ENCODE data around the gene NPTX2. TPM values are rescaled to one million over a fixed set of nuclear protein-coding genes. Genes with fewer than 3 reads are reported as not detected.

NPTX2 gene
- total and polyA plus RNA-seq, 2 experiments from 2014 or later = 3.0 to 5.5 TPM

DNA sequence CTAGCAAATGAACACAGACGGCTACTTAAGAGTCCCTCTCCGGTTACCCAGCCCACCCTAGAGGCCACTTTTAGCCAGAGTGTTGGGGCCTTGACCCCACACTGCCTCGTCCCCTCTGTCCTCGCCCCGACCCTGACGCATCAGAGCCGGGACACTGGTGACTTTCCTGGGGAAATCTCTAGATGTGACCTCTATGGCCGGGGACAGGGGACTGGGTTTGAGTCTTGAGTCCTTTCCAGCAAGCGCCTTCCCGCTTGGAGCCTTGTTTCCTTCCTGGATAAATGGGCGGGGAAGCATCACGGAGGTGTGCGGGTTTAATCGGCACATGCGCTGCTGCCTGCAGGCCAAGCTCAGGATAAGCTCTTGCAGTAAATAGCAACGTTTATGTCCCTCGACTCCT lies 40.7 kb downstream of the NPTX2 start:
- no peak for DNase-seq (ENCODE audit: low spot score)
- no peaks in the 10 kb centered on the region for H3K79me2 ChIP-seq
- H3K27ac ChIP-seq = no peak overlapping the region
- H3K27me3 ChIP-seq = no peaks in the 10 kb centered on the region
- H3K4me3 ChIP-seq = no peak overlapping the region
- H4K20me1 ChIP-seq (ENCODE audit: insufficient read depth, poor library complexity, severe bottlenecking) = no peaks in the 10 kb centered on the region
- H3K4me1 ChIP-seq (ENCODE audit: insufficient read depth) = no peaks in the 10 kb centered on the region
- H3K4me2 ChIP-seq = no peak overlapping the region
- no peaks in the 10 kb centered on the region for H3K36me3 ChIP-seq (replicated peaks; ENCODE audit: insufficient read depth, low read depth)
- H3K9me2 ChIP-seq (replicated peaks; ENCODE audit: insufficient read depth) = no peaks in the 10 kb centered on the region
- no peak for TF ChIP-seq EZH2phosphoT487 (IDR thresholded peaks at IDR 0.05; ENCODE audit: low read depth, severe bottlenecking, unreplicated experiment)
- TF ChIP-seq CTCF (IDR thresholded peaks at IDR 0.05; ENCODE audit: poor library complexity) = no peak
- TF ChIP-seq EZH2 (IDR thresholded peaks at IDR 0.05; ENCODE audit: borderline replicate concordance) = no peak
- no peaks in the 10 kb centered on the region for H3K9me3 ChIP-seq (ENCODE audit: low read depth)
- no peak overlapping the region for H2AFZ ChIP-seq
- 88% methylated on average over 17 of the region's 17 CpGs for WGBS (ENCODE audit: low lambda C conversion rate, missing lambda C conversion rate)

DNA sequence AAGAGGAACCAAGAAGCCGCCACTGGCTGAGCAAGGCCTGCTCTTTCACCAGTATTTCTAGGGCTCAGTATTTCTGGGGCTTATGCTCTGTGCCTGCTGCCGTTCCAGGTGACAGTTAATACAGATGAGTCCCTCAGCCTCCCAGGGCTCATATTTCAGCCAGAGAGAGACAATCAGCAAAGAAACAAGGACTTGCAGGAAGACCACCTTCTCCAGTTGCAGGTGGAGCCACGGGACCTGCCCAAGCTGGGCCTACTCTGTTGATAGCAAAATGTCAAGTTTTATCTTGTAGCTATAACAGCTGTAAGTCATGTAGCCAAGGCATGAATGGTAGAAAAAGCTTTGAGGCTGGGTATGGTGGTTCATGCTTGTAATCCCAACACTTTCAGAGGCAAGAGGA lies 42.7 kb downstream of the NPTX2 start:
- H3K36me3 ChIP-seq (replicated peaks; ENCODE audit: insufficient read depth, low read depth) = no peaks in the 10 kb centered on the region
- no peaks in the 10 kb centered on the region for H3K79me2 ChIP-seq
- H3K9me2 ChIP-seq (replicated peaks; ENCODE audit: insufficient read depth) = no peaks in the 10 kb centered on the region
- no peak for DNase-seq (ENCODE audit: low spot score)
- no peak overlapping the region for H2AFZ ChIP-seq
- TF ChIP-seq EZH2 (IDR thresholded peaks at IDR 0.05; ENCODE audit: borderline replicate concordance) (no peak), EZH2phosphoT487 (IDR thresholded peaks at IDR 0.05; ENCODE audit: low read depth, severe bottlenecking, unreplicated experiment) (no peak), CTCF (IDR thresholded peaks at IDR 0.05; ENCODE audit: poor library complexity) (no peak)
- WGBS (ENCODE audit: low lambda C conversion rate, missing lambda C conversion rate) = 77% methylated on average over 3 of the region's 3 CpGs
- no peaks in the 10 kb centered on the region for H3K27me3 ChIP-seq
- no peak overlapping the region for H3K4me3 ChIP-seq
- no peak overlapping the region for H3K27ac ChIP-seq
- no peaks in the 10 kb centered on the region for H3K4me1 ChIP-seq (ENCODE audit: insufficient read depth)
- no peaks in the 10 kb centered on the region for H4K20me1 ChIP-seq (ENCODE audit: insufficient read depth, poor library complexity, severe bottlenecking)
- H3K4me2 ChIP-seq = no peak overlapping the region
- H3K9me3 ChIP-seq (ENCODE audit: low read depth) = no peaks in the 10 kb centered on the region

- H3K4me3 ChIP-seq = no peak overlapping the region
- no peaks in the 10 kb centered on the region for H4K20me1 ChIP-seq (ENCODE audit: insufficient read depth, poor library complexity, severe bottlenecking)
- no peaks in the 10 kb centered on the region for H3K27me3 ChIP-seq
- no peak overlapping the region for H3K4me2 ChIP-seq
- 62% methylated on average over 3 of the region's 3 CpGs for WGBS (ENCODE audit: low lambda C conversion rate, missing lambda C conversion rate)
- H3K79me2 ChIP-seq = no peaks in the 10 kb centered on the region
- H3K27ac ChIP-seq = no peak overlapping the region
- no peaks in the 10 kb centered on the region for H3K9me2 ChIP-seq (replicated peaks; ENCODE audit: insufficient read depth)
- H2AFZ ChIP-seq = no peak overlapping the region
- no peak for DNase-seq (ENCODE audit: low spot score)
- no peaks in the 10 kb centered on the region for H3K4me1 ChIP-seq (ENCODE audit: insufficient read depth)
- H3K9me3 ChIP-seq (ENCODE audit: low read depth) = no peaks in the 10 kb centered on the region
- no peak for TF ChIP-seq CTCF (IDR thresholded peaks at IDR 0.05; ENCODE audit: poor library complexity)
- no peak for TF ChIP-seq EZH2phosphoT487 (IDR thresholded peaks at IDR 0.05; ENCODE audit: low read depth, severe bottlenecking, unreplicated experiment)
- TF ChIP-seq EZH2 (IDR thresholded peaks at IDR 0.05; ENCODE audit: borderline replicate concordance) = no peak
- no peaks in the 10 kb centered on the region for H3K36me3 ChIP-seq (replicated peaks; ENCODE audit: insufficient read depth, low read depth)
Observed at GRCh38 chr7:98661607-98662006, 44.5 kb downstream of the NPTX2 start.

DNA sequence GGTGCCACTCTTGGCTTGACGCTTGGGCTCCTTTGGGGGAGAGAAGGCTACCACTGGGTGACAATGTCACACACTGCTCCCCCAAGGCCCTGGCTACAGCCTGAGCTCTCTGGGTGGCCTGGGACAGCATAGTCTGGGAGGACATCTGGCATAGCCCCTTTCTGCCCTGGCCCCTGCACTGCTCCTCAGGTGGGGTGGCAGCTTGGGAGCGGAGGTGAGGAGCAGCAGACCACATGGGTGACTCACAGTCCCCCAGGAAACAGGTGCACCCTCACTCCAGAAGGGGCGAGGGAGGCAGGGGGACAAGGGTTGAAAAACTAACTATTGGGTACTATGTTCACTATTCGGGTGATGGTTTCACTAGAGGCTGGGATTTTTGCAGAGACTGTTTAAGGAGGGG lies 45.2 kb downstream of the NPTX2 start:
- H2AFZ ChIP-seq = no peak overlapping the region
- TF ChIP-seq EZH2phosphoT487 (IDR thresholded peaks at IDR 0.05; ENCODE audit: low read depth, severe bottlenecking, unreplicated experiment) (no peak), CTCF (IDR thresholded peaks at IDR 0.05; ENCODE audit: poor library complexity) (no peak), EZH2 (IDR thresholded peaks at IDR 0.05; ENCODE audit: borderline replicate concordance) (no peak)
- H3K4me3 ChIP-seq = no peak overlapping the region
- H3K36me3 ChIP-seq (replicated peaks; ENCODE audit: insufficient read depth, low read depth) = no peaks in the 10 kb centered on the region
- no peaks in the 10 kb centered on the region for H3K79me2 ChIP-seq
- H4K20me1 ChIP-seq (ENCODE audit: insufficient read depth, poor library complexity, severe bottlenecking) = no peaks in the 10 kb centered on the region
- no peaks in the 10 kb centered on the region for H3K9me2 ChIP-seq (replicated peaks; ENCODE audit: insufficient read depth)
- 87% methylated on average over 4 of the region's 4 CpGs for WGBS (ENCODE audit: low lambda C conversion rate, missing lambda C conversion rate)
- H3K4me1 ChIP-seq (ENCODE audit: insufficient read depth) = no peaks in the 10 kb centered on the region
- DNase-seq (ENCODE audit: low spot score) = no peak
- no peaks in the 10 kb centered on the region for H3K9me3 ChIP-seq (ENCODE audit: low read depth)
- H3K27ac ChIP-seq = no peak overlapping the region
- H3K4me2 ChIP-seq = no peak overlapping the region
- H3K27me3 ChIP-seq = no peaks in the 10 kb centered on the region

Measured in hepatocyte (in vitro differentiated cells).